MM.1S (cell line): Measurements from ENCODE around the gene MAG.

Experiments used
- EZH2 ChIP-seq: fragments of 300-600 bp; sonication (generic); optimal IDR thresholded peaks from 2 replicates; pipeline ENCODE3; 2017; ENCODE audit warnings: low read depth, mild to moderate bottlenecking, antibody characterized with exemption, low read length, mixed read lengths
- EZH2phosphoT487 ChIP-seq: fragments of 300-600 bp; sonication (generic); IDR thresholded peaks from 2 replicates; pipeline ENCODE4 v1.6.1; 2018; ENCODE audit warnings: antibody characterized with exemption, low read length
- TF ChIP-seq, protein P1 (sequence below): fragments of 300-600 bp; sonication (generic); IDR thresholded peaks from 2 replicates; pipeline ENCODE4 v1.5.1; 2016; ENCODE audit warnings: antibody characterized with exemption, low read length, mixed read lengths

DNA sequence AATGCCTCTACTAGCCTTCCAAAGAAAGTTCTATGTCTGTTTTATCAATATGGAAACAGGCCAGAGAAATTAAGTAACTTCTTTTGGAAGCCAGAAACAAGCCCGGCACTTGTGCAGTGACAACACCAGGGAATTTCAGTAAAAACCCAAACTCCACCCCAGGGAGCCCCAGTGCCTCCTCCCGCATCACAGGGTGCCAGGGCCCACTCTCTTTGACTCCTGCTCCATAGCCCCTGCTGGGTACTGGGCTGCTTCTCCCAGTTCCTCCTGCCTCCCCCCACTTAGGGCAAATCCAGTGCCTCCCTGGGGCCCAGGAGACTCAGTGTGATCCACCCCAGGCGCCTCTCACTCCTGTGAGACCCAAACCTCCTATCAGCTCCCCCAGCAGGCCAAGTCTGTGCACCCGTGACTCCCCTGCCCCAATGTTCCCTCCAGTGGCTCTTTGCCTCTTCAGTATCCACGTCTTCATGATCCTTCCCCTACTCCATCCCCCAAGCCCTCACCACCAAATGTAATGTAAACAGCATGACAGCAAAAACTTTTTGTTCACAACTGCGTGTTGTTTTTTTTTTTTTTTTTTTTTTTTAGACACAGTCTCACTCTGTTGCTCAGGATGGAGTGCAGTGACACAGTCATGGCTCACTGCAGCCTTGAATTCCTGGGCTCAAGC lies 64.0 kb downstream of the MAG start:
- no peak for TF ChIP-seq EZH2phosphoT487
- TF ChIP-seq EZH2 = no peak
- TF ChIP-seq, protein P1, sequence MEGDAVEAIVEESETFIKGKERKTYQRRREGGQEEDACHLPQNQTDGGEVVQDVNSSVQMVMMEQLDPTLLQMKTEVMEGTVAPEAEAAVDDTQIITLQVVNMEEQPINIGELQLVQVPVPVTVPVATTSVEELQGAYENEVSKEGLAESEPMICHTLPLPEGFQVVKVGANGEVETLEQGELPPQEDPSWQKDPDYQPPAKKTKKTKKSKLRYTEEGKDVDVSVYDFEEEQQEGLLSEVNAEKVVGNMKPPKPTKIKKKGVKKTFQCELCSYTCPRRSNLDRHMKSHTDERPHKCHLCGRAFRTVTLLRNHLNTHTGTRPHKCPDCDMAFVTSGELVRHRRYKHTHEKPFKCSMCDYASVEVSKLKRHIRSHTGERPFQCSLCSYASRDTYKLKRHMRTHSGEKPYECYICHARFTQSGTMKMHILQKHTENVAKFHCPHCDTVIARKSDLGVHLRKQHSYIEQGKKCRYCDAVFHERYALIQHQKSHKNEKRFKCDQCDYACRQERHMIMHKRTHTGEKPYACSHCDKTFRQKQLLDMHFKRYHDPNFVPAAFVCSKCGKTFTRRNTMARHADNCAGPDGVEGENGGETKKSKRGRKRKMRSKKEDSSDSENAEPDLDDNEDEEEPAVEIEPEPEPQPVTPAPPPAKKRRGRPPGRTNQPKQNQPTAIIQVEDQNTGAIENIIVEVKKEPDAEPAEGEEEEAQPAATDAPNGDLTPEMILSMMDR = no peak
